ENCODE measurements around the gene NFKB1. TPM values are rescaled to one million over a fixed set of nuclear protein-coding genes. Genes with fewer than 3 reads are reported as not detected.

The NFKB1 gene
- total and polyA plus RNA-seq, 5 donors = 8.8 to 24.0 (median 21.8) TPM

DNA sequence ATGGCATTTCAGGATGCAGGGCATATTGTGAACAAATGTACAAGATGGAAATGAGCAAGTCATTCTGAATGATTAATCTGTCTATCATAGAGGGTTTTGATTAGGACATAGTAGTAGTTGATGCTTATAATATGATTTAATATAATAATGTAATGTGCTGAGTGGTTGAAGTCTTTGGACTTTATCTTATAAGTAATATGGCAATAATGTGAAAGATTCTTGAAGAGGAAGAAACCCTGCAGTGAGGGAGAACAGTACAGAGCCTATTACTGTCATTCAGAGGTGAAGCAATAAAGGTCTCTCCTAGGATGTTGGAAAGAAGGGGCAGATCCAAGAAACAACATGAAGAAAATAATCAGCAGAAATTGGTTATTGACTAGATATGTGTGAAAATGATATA, 16.6 kb downstream of the NFKB1 start:
- Histone ChIP-seq H3K9me3 (ENCODE audit: control insufficient read depth, low read length) (no peaks in the 10 kb centered on the region), H3K4me3 (ENCODE audit: low read length) (no peak overlapping the region), H3K27me3 (ENCODE audit: control insufficient read depth, insufficient read depth) (no peaks in the 10 kb centered on the region), H3K27ac (ENCODE audit: low read length) (no peak overlapping the region), H3K4me1 (ENCODE audit: control insufficient read depth, insufficient read depth, low read length) (peaks cover 3% of the 10 kb centered on the region)
- DNase-seq = no peak
- ATAC-seq = no peak
- intact Hi-C loops (cut with DNase I) = no loop called here

DNA sequence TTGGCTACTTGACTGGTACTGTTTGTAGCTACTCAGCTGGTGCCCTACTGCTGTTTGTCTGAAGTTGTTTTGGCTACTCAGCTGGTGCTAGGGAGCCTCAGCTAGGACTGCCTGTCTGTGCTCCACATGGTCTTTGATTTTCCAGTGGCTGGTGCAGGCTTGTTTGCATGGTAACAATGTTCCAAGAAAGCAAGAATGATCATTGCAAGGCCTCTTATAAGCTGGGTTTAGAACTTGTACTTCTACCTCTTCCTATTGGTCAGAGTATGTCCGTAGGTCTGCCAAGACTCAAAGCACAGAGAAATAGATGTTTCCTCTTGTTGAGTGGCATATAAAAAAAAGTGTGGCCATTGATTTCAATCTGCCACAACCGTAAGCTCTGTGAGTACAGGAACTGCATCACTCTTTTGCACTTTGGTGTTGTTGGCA, 17.6 kb downstream of the NFKB1 start:
- 58% methylated on average over 2 of the region's 2 CpGs for WGBS
- ATAC-seq = peak in 1 of 2 donors; percentile 62
- no peak for DNase-seq
- peaks cover 5% of the 10 kb centered on the region for H3K4me1 ChIP-seq (ENCODE audit: control insufficient read depth, insufficient read depth, low read length)
- intact Hi-C loops (cut with DNase I) = no loop called here
- H3K9me3 ChIP-seq (ENCODE audit: control insufficient read depth, low read length) = no peaks in the 10 kb centered on the region
- H3K4me3 ChIP-seq (ENCODE audit: low read length) = no peak overlapping the region
- H3K27me3 ChIP-seq (ENCODE audit: control insufficient read depth, insufficient read depth) = no peaks in the 10 kb centered on the region
- no peak overlapping the region for H3K27ac ChIP-seq (ENCODE audit: low read length)

DNA sequence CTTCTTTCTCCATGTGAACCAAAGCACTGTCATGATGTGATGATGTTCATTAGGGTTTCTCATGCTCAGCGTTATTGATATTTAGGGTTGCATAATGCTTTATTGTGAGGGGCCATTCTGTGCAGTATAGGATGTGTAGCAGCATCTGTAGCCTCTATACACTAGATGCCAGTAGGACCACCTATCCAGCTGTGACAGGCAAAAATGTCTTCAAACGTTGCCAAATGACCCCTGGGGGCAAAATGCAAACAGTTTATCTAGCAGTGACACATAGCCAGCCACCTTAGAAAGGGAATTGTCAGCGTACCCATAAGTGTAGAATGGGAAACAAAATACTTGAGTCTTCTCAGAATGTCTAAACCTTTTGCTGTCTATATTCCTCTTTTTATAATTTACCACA, 18.8 kb downstream of the NFKB1 start:
- no peak for ATAC-seq
- no peaks in the 10 kb centered on the region for H3K27me3 ChIP-seq (ENCODE audit: control insufficient read depth, insufficient read depth)
- intact Hi-C loops (cut with DNase I) = no loop called here
- H3K27ac ChIP-seq (ENCODE audit: low read length) = no peak overlapping the region
- WGBS = 72% methylated on average over 3 of the region's 3 CpGs
- DNase-seq = no peak
- no peaks in the 10 kb centered on the region for H3K9me3 ChIP-seq (ENCODE audit: control insufficient read depth, low read length)
- H3K4me3 ChIP-seq (ENCODE audit: low read length) = no peak overlapping the region
- H3K4me1 ChIP-seq (ENCODE audit: control insufficient read depth, insufficient read depth, low read length) = peaks cover 5% of the 10 kb centered on the region

DNA sequence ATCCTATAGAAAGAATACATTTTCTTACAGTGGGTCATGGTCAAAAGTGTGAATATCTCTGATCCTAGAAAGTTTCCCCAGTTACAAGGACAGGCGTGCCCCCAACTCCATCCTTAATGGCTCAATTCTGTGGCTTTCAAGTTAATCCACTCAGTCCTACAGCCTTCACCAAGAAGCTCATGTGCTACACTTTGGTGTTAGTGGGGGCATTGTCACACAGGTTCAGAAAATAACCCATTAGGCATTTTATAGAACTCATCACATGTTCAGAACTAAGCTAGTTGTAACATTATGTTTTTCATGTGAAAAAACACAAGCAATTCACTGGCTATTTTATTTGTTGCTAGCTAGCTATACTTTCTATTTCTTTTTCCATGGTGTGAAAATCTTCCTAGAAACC, 20.4 kb downstream of the NFKB1 start:
- Histone ChIP-seq H3K27me3 (ENCODE audit: control insufficient read depth, insufficient read depth) (no peaks in the 10 kb centered on the region), H3K9me3 (ENCODE audit: control insufficient read depth, low read length) (no peaks in the 10 kb centered on the region), H3K4me1 (ENCODE audit: control insufficient read depth, insufficient read depth, low read length) (peaks cover 5% of the 10 kb centered on the region), H3K27ac (ENCODE audit: low read length) (no peak overlapping the region), H3K4me3 (ENCODE audit: low read length) (no peak overlapping the region)
- ATAC-seq (no peak), DNase-seq (no peak)
- 97% methylated on average over 1 of the region's 1 CpG for WGBS
- intact Hi-C loops (cut with DNase I) = no loop called here

DNA sequence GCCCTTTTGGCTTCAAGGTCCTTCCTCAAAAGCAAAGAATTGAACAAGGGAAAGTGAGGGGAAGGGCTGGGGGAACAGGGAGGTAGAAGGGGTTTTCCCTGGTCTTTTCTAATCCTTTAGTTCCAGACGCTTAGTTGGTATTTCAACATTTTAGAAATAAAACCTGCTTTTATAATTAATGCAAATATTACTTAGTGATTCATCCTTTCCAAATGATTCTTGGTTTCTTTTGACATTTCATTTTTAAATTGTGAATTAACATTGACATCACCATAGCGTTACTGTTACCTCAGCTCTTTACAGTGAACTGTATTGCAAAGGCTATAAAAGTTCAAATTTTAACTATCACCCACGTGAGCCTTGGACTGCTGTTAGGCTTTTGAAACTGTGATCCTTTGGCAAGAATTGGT, 20.9 kb downstream of the NFKB1 start:
- DNase-seq (no peak), ATAC-seq (no peak)
- WGBS = 67% methylated on average over 3 of the region's 3 CpGs
- H3K27ac ChIP-seq (ENCODE audit: low read length) = no peak overlapping the region
- intact Hi-C loops (cut with DNase I) = no loop called here
- H3K4me1 ChIP-seq (ENCODE audit: control insufficient read depth, insufficient read depth, low read length) = peaks cover 5% of the 10 kb centered on the region
- H3K27me3 ChIP-seq (ENCODE audit: control insufficient read depth, insufficient read depth) = no peaks in the 10 kb centered on the region
- H3K9me3 ChIP-seq (ENCODE audit: control insufficient read depth, low read length) = no peaks in the 10 kb centered on the region
- no peak overlapping the region for H3K4me3 ChIP-seq (ENCODE audit: low read length)

DNA sequence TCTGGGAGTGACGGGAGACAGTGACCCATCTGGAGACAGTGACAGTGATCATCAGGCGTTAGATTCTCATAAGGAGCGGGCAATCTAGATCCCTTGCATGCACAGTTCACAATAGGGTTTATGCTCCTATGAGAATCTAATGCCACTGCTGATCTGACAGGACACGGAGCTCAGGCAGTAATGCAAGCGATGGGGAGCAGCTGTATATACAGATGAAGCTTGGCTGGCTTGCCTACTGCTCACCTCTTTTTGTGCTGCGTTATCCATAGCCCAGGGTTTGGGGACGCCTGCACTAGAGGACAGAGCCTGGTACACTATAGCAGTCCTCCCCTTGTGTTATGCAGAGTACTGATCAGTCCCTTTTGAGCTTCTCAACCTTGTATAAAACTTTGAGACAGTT, 23.5 kb downstream of the NFKB1 start:
- Histone ChIP-seq H3K4me1 (ENCODE audit: control insufficient read depth, insufficient read depth, low read length) (peaks cover 4% of the 10 kb centered on the region), H3K9me3 (ENCODE audit: control insufficient read depth, low read length) (no peaks in the 10 kb centered on the region), H3K4me3 (ENCODE audit: low read length) (no peak overlapping the region), H3K27ac (ENCODE audit: low read length) (no peak overlapping the region), H3K27me3 (ENCODE audit: control insufficient read depth, insufficient read depth) (no peaks in the 10 kb centered on the region)
- DNase-seq = no peak
- intact Hi-C loops (cut with DNase I) = no loop called here
- WGBS = 97% methylated on average over 7 of the region's 7 CpGs
- no peak for ATAC-seq

DNA sequence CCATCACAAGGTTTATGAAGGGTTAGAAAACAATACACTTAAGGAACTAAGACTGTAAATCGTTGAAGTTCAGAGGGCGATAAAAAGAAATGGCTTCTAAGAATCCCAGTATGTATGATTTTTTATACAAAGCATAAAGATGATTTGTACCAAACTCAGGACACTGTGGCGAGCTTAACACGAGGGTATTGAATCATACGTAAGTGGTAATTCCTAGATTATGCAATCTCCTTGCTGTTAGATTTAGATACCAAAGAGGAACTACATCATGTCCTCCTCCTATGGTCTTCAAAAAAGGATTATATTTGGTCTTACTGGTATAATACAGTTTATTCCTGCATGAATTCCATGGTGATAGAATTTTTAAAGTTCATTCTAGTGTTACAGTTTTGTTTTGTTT, 23.9 kb downstream of the NFKB1 start:
- intact Hi-C loops (cut with DNase I) = no loop called here
- DNase-seq = no peak
- no peak for ATAC-seq
- Histone ChIP-seq H3K27ac (ENCODE audit: low read length) (no peak overlapping the region), H3K9me3 (ENCODE audit: control insufficient read depth, low read length) (no peaks in the 10 kb centered on the region), H3K27me3 (ENCODE audit: control insufficient read depth, insufficient read depth) (no peaks in the 10 kb centered on the region), H3K4me1 (ENCODE audit: control insufficient read depth, insufficient read depth, low read length) (peaks cover 4% of the 10 kb centered on the region), H3K4me3 (ENCODE audit: low read length) (no peak overlapping the region)
- WGBS = 78% methylated on average over 5 of the region's 5 CpGs

DNA sequence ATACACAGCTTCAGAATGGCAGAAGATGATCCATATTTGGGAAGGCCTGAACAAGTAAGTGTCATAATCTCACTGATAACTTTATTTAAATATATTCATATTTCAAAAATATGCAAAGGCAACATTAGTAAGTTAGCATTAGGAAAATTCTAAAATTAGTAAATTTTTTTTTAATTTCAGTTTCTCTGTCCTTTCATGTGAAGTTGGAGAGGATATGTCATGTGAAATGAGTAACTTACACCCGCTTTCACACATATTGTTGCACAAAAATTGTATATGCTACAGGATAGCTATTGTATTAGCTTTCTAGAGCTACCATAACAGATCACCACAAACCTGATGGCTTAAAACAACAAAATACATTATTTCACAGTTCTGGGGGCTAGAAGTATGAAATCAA, 24.3 kb downstream of the NFKB1 start:
- ATAC-seq = no peak
- Histone ChIP-seq H3K27ac (ENCODE audit: low read length) (no peak overlapping the region), H3K4me1 (ENCODE audit: control insufficient read depth, insufficient read depth, low read length) (peaks cover 4% of the 10 kb centered on the region), H3K27me3 (ENCODE audit: control insufficient read depth, insufficient read depth) (no peaks in the 10 kb centered on the region), H3K9me3 (ENCODE audit: control insufficient read depth, low read length) (no peaks in the 10 kb centered on the region), H3K4me3 (ENCODE audit: low read length) (no peak overlapping the region)
- intact Hi-C loops (cut with DNase I) = no loop called here
- WGBS = 99% methylated on average over 1 of the region's 1 CpG
- no peak for DNase-seq

DNA sequence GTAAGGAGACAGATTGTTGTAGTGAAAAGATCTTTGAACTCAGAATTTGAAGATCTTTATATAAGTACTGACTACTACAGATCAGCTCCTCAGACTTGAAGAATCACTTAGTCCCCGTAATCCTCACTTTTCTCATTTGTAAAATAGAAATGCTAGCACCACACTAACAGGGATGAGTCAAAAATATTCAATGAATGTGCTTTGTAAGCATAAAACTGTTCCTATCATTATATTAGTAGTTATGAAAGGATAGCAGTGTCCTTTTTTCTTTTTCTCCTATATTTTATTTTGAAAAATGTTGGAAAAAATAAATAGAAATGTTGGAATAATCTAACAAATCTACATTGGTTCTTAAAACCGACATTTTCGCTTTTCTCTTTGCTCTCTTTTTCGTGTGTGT, 25.4 kb downstream of the NFKB1 start:
- ATAC-seq (no peak), DNase-seq (no peak)
- no peaks in the 10 kb centered on the region for H3K27me3 ChIP-seq (ENCODE audit: control insufficient read depth, insufficient read depth)
- peaks cover 4% of the 10 kb centered on the region for H3K4me1 ChIP-seq (ENCODE audit: control insufficient read depth, insufficient read depth, low read length)
- no peak overlapping the region for H3K27ac ChIP-seq (ENCODE audit: low read length)
- 91% methylated on average over 4 of the region's 4 CpGs for WGBS
- H3K4me3 ChIP-seq (ENCODE audit: low read length) = no peak overlapping the region
- no peaks in the 10 kb centered on the region for H3K9me3 ChIP-seq (ENCODE audit: control insufficient read depth, low read length)
- intact Hi-C loops (cut with DNase I) = no loop called here

DNA sequence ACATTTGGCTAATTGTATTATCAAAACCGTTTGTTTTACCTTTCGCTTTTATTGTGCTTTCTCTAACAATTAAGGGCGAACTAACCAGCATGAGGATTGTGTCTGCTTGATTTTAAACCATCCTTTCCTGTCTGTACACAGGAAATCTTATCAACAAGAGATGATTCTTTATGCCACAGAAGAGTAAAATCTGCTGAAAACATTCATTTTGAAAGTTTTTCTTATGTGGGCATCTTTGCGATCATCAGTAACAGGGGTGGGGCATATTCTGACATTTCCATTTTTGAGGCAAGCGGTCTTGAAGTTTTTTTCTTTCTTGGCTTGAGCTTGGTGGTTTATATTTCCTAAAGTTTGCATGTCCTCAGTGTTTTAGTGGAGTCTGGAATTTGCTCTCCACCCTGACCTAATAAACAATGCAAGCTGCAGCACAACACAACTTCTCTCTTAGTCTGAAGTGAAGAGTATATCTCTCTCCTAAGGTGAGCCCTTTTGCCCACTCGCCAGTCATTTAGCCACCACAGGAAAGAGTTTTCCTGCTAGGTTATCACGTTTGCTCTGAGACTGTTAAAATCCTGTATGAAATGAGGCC, 26.6 kb downstream of the NFKB1 start:
- WGBS = 73% methylated on average over 7 of the region's 7 CpGs
- H3K4me1 ChIP-seq (ENCODE audit: control insufficient read depth, insufficient read depth, low read length) = peaks cover 4% of the 10 kb centered on the region

DNA sequence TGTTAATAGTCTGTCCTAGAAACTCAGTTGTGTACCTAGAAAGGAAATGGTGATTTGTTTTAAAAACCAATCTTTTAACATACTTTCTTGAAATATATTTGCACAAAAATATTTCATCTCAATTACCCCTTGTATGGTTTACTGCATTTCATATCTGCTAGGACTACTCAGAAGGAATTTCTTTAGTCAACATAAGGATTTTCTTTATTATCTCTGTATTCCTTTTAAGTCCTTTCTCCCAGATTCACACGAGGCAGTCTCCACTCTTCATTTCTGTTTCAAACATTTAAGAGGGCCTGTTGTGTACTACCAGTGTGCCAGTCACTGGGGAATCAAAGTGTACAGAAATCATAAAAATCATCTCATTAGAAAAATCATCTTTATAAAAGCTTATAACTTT, 28.8 kb downstream of the NFKB1 start:
- no peak overlapping the region for H3K4me3 ChIP-seq (ENCODE audit: low read length)
- H3K9me3 ChIP-seq (ENCODE audit: control insufficient read depth, low read length) = no peaks in the 10 kb centered on the region
- H3K27ac ChIP-seq (ENCODE audit: low read length) = no peak overlapping the region
- DNase-seq = no peak
- 55% methylated on average over 1 of the region's 1 CpG for WGBS
- peaks cover 2% of the 10 kb centered on the region for H3K4me1 ChIP-seq (ENCODE audit: control insufficient read depth, insufficient read depth, low read length)
- intact Hi-C loops (cut with DNase I) = no loop called here
- no peak for ATAC-seq
- no peaks in the 10 kb centered on the region for H3K27me3 ChIP-seq (ENCODE audit: control insufficient read depth, insufficient read depth)

More for the DNA sequence above, 26.6 kb downstream of the NFKB1 start:
- no peak overlapping the region for H3K4me3 ChIP-seq (ENCODE audit: low read length)
- no peaks in the 10 kb centered on the region for H3K9me3 ChIP-seq (ENCODE audit: control insufficient read depth, low read length)
- no peaks in the 10 kb centered on the region for H3K27me3 ChIP-seq (ENCODE audit: control insufficient read depth, insufficient read depth)
- intact Hi-C loops (cut with DNase I) = no loop called here
- no peak overlapping the region for H3K27ac ChIP-seq (ENCODE audit: low read length)
- ATAC-seq (no peak), DNase-seq (no peak)

DNA sequence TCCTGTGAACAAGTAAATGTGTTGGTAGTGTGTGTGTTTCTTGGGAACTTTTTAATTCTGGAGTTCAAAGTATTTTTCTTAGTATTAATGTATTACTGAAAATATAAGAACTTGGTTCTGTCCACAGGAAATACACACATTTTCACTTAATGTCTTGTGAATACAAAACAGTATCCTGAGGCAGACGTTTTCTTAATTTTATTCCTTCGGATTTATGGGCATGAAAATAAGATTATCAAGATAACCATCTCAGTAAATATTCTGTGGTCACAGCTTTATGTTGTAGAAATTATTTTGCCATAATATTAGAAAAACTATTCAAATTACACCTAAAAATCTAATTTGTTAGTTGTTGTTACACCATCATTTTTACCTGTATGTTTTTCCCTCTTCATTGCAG, 29.8 kb downstream of the NFKB1 start:
- no peak overlapping the region for H3K27ac ChIP-seq (ENCODE audit: low read length)
- no peaks in the 10 kb centered on the region for H3K27me3 ChIP-seq (ENCODE audit: control insufficient read depth, insufficient read depth)
- intact Hi-C loops (cut with DNase I) = no loop called here
- ATAC-seq (no peak), DNase-seq (no peak)
- H3K4me3 ChIP-seq (ENCODE audit: low read length) = no peak overlapping the region
- peaks cover 2% of the 10 kb centered on the region for H3K4me1 ChIP-seq (ENCODE audit: control insufficient read depth, insufficient read depth, low read length)
- no peaks in the 10 kb centered on the region for H3K9me3 ChIP-seq (ENCODE audit: control insufficient read depth, low read length)
- WGBS = 84% methylated on average over 2 of the region's 2 CpGs

All from right cardiac atrium (tissue), 5 donors.